GM12878 (cell line): ENCODE data around the gene GNPTAB. TPM values are rescaled to one million over a fixed set of nuclear protein-coding genes. Genes with fewer than 3 reads are reported as not detected.

Source experiments
- ATAC-seq: fragments of 200-7000 bp; cut with Tn5 transposase; 3 replicates; pipeline ENCODE4 v1.9.1; 2020; ENCODE audit warnings: mild to moderate bottlenecking, moderate library complexity
- BruUV-seq: library from RNA; stranded (reverse); fragments of 400-500 nt; replicated peaks from 2 replicates; lab custom pipeline; 2021; lab: Mats Ljungman, UMichigan
- CTCF ChIA-PET: fragments of 300-600 bp; sonication (Branson Sonifier 250); formaldehyde crosslinking; extraction: SDS; loops from one replicate; lab custom pipeline; 2021; ENCODE audit warnings: inconsistent platforms; lab: Yijun Ruan, JAX
- POLR2A ChIA-PET: fragments of 350-600 bp; formaldehyde crosslinking; extraction: SDS; loops from one replicate; lab custom pipeline; 2021; ENCODE audit warnings: inconsistent platforms; lab: Charles Lee
- RAD21 ChIA-PET: fragments of 300-600 bp; sonication (Branson Sonifier 250); formaldehyde crosslinking; loops from one replicate; lab custom pipeline; 2023; ENCODE audit warnings: antibody characterized with exemption; ENCODE audit not compliant: unreplicated experiment; lab: Charles Lee
- SMC1A ChIA-PET: fragments of 300-600 bp; sonication (Branson Sonifier 250); formaldehyde crosslinking; loops from one replicate; lab custom pipeline; 2023; ENCODE audit not compliant: unreplicated experiment, uncharacterized antibody; lab: Charles Lee
- DNase-seq: peaks from one replicate; pipeline ENCODE4 v3.0.0-alpha.2; 2011; ENCODE audit warnings: low read depth, low spot score
- FAIRE-seq: peaks from 3 replicates; lab custom pipeline; 2011; peaks lifted over from hg19 to GRCh38; lab: Jason Lieb, UNC
- H2AFZ ChIP-seq: 2 replicates; pipeline ENCODE4 v1.6.0; 2011; ENCODE audit warnings: low read depth, low read length, control low read depth; ENCODE audit not compliant: control insufficient read depth
- H3K27ac ChIP-seq: 2 replicates; pipeline ENCODE4 v1.5.1; 2011; ENCODE audit warnings: control low read depth; ENCODE audit not compliant: control insufficient read depth, insufficient read depth
- H3K27me3 ChIP-seq, 2 experiments: replicated peaks in 1 of 2; 2 replicates each; pipeline versions ENCODE4 v1.6.0 to v1.6.1; 2011; ENCODE audit warnings: low read length in 1 of 2; ENCODE audit not compliant: control insufficient read depth in 2 of 2, insufficient read depth in 2 of 2
- H3K36me3 ChIP-seq, 2 experiments: 2 replicates each; pipeline ENCODE4 v1.5.1; 2011; ENCODE audit warnings: low read length in 1 of 2; ENCODE audit not compliant: control insufficient read depth in 2 of 2, insufficient read depth in 2 of 2
- H3K4me1 ChIP-seq: 2 replicates; pipeline ENCODE4 v1.6.1; 2011; ENCODE audit warnings: mild to moderate bottlenecking, low read length, moderate library complexity, mixed read lengths; ENCODE audit not compliant: control insufficient read depth, insufficient read depth
- H3K4me2 ChIP-seq: 2 replicates; pipeline ENCODE4 v1.6.0; 2011; ENCODE audit warnings: control low read depth; ENCODE audit not compliant: control insufficient read depth, insufficient read depth
- H3K4me3 ChIP-seq: fragments of 200-600 bp; sonication (generic); 2 replicates; pipeline ENCODE4 v1.5.1; 2016
- H3K79me2 ChIP-seq: 2 replicates; pipeline ENCODE4 v1.6.0; 2011; ENCODE audit warnings: low read length; ENCODE audit not compliant: control insufficient read depth, insufficient read depth
- H3K9ac ChIP-seq: 2 replicates; pipeline ENCODE4 v1.8.0; 2011; ENCODE audit warnings: low read length, control low read depth, mixed read lengths; ENCODE audit not compliant: control insufficient read depth, insufficient read depth
- H3K9me3 ChIP-seq: replicated peaks from 3 replicates; pipeline ENCODE4 v1.5.1; 2011; ENCODE audit warnings: mild to moderate bottlenecking, low read length; ENCODE audit not compliant: control insufficient read depth, insufficient read depth
- H4K20me1 ChIP-seq: 2 replicates; pipeline ENCODE4 v1.6.0; 2011; ENCODE audit not compliant: control insufficient read depth, insufficient read depth
- ATF7 ChIP-seq: fragments of 450-650 bp; IDR thresholded peaks from 2 replicates; pipeline ENCODE4 v1.6.1; 2016; ENCODE audit warnings: low read depth, mild to moderate bottlenecking
- BCL11A ChIP-seq: IDR thresholded peaks from 2 replicates; pipeline ENCODE4 v1.6.1; 2011; ENCODE audit warnings: low read depth, low read length
- CHD4 ChIP-seq: fragments of 200-600 bp; sonication (generic); IDR thresholded peaks from 2 replicates; pipeline ENCODE4 v1.6.1; 2016; ENCODE audit warnings: mild to moderate bottlenecking
- IKZF1 ChIP-seq: fragments of 450-650 bp; conservative IDR thresholded peaks from 2 replicates; pipeline ENCODE4 v1.6.1; 2017; ENCODE audit warnings: antibody characterized with exemption, mild to moderate bottlenecking
- RB1 ChIP-seq: fragments of 450-650 bp; formaldehyde crosslinking; IDR thresholded peaks from 2 replicates; pipeline ENCODE4 v1.6.1; 2017; ENCODE audit warnings: mild to moderate bottlenecking, borderline replicate concordance
- SMC3 ChIP-seq: IDR thresholded peaks from 2 replicates; pipeline ENCODE4 v1.6.1; 2011; ENCODE audit warnings: low read length, improper control_type of control experiment, borderline replicate concordance
- WGBS: methylation state at CpG from one replicate; pipeline ENCODE4 v1.1.6; 2016; ENCODE audit warnings: low lambda C conversion rate; ENCODE audit not compliant: insufficient replicate concordance, insufficient coverage; ENCODE audit errors: missing lambda C conversion rate; 5-methylcytosine and 5-hydroxymethylcytosine counted together
- in situ Hi-C: fragments of 300-500 bp; cut with MboI; formaldehyde crosslinking; loops from 9 replicates; pipeline ENCODE4 v1.14.3; 2018; ENCODE audit warnings: mixed read lengths
- intact Hi-C: fragments of 100-400 bp; cut with micrococcal nuclease; formaldehyde crosslinking; loops from one replicate; pipeline ENCODE4 v1.14.2; 2022; ENCODE audit not compliant: unreplicated experiment
- polyA plus RNA-seq, 11 experiments: library from polyadenylated mRNA; depleted of rRNA in 4 of 11; unstranded in 6 of 11; stranded (reverse) in 5 of 11; fragments of >200 nt; fragmentation: Nextera tagmentation in 4 of 11; fragmentation: Illumina TruSeq in 1 of 11; extraction: Ambion mirVana in 4 of 11; extraction: Trizol in 1 of 11; gene quantifications; 1 replicate in 1 of 11; 2 replicates in 10 of 11; pipeline versions ENCODE4 v1.2.1 to v1.2.3, GENCODE V29; 2011 to 2016; ENCODE audit warnings: inconsistent platforms in 2 of 11, missing spikeins in 2 of 11, low read depth in 1 of 11
- total RNA-seq, 4 experiments: library from RNA; depleted of rRNA in 3 of 4; stranded (reverse); fragments of >200 nt in 3 of 4; fragmentation: Illumina TruSeq in 1 of 4; extraction: Trizol in 1 of 4; gene quantifications; 2 replicates each; pipeline versions ENCODE4 v1.2.1 to v1.2.3, GENCODE V29; 2013 to 2021
- TF ChIP-seq, protein P1 (sequence below): fragments of 450-650 bp; IDR thresholded peaks from 2 replicates; pipeline ENCODE4 v1.6.1; 2016; ENCODE audit warnings: mild to moderate bottlenecking
- TF ChIP-seq, protein P2 (sequence below): fragments of 450-650 bp; IDR thresholded peaks from 2 replicates; pipeline ENCODE4 v1.6.1; 2016; ENCODE audit warnings: mild to moderate bottlenecking
- TF ChIP-seq, protein P3 (sequence below): IDR thresholded peaks from 2 replicates; pipeline ENCODE4 v1.6.1; 2011; ENCODE audit warnings: mild to moderate bottlenecking, low read depth, low read length, moderate library complexity; ENCODE audit not compliant: insufficient replicate concordance

The GNPTAB gene
- total and polyA plus RNA-seq, 10 of the 15 experiments (the other 5 are each of a cell fraction or from before 2014, with no cell fraction given) = 9.8 to 38.9 (median 35.3) TPM

DNA sequence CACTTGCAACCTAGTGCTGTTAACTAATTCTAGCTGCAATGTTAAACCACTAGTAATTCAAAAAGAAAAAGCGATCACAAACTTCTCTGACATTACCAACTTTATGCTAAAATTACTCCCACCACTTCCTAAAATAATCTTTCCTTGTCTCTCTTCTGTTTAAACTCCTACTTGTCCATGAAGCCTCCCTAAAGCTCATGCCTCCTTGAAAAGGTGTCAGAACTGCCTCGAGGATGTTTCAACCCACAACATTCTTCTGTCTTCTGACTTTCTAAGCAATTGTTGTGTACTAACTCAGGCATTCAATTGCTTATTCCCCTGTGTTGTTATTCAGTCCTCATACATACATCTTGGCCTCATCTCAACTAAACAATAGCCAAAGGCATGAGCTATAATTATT, 5.9 kb downstream of the GNPTAB start:
- ChIA-PET SMC1A (interaction anchor here (0.7 to 10.8 kb wide), 13 partner anchors 8 to 107 kb away, joined by 3 to 123 read pairs (median 9); no protein-coding TSS in a partner anchor), RAD21 (interaction anchor here (1.2 to 10.1 kb wide), 4 partner anchors 15 to 85 kb away, joined by 3 to 142 read pairs (median 32); no protein-coding TSS in a partner anchor), CTCF (interaction anchor here (1.0 to 9.6 kb wide), 12 partner anchors 10 to 410 kb away, joined by 3 to 171 read pairs (median 6); no protein-coding TSS in a partner anchor), POLR2A (interaction anchor here (0.5 to 1.2 kb wide), 6 partner anchors 13 to 658 kb away, joined by 3 to 5 read pairs (median 4); no protein-coding TSS in a partner anchor)
- no peak overlapping the region for H3K9ac ChIP-seq
- H3K36me3 ChIP-seq = no peaks in the 10 kb centered on the region
- FAIRE-seq (no peak), DNase-seq (no peak), ATAC-seq (no peak)
- H3K27ac ChIP-seq = no peak overlapping the region
- intact Hi-C loops = loop anchor here (5.0 kb wide), 1 partner anchor 33 kb away; no protein-coding TSS in a partner anchor
- WGBS = 50% methylated on average over 2 of the region's 2 CpGs
- in situ Hi-C loops = no loop called here
- H3K4me1 ChIP-seq = peaks cover 12% of the 10 kb centered on the region
- H4K20me1 ChIP-seq = no peaks in the 10 kb centered on the region
- 0 out of 2 replicates have a peak overlapping the region, but pooled peaks have one; percentile 13 for H3K4me3 ChIP-seq
- peaks cover 54% of the 10 kb centered on the region for H3K79me2 ChIP-seq
- H3K4me2 ChIP-seq = peak overlapping the region; percentile 39; the same call in 1 of the 2 replicates
- TF ChIP-seq BCL11A (no peak), CHD4 (no peak), SMC3 (peak; percentile 9; the same call in 1 of the 2 replicates)
- H3K9me3 ChIP-seq = no peaks in the 10 kb centered on the region
- H3K27me3 ChIP-seq = no peaks in the 10 kb centered on the region
- no TSS peak for BruUV-seq
- no peak overlapping the region for H2AFZ ChIP-seq

DNA sequence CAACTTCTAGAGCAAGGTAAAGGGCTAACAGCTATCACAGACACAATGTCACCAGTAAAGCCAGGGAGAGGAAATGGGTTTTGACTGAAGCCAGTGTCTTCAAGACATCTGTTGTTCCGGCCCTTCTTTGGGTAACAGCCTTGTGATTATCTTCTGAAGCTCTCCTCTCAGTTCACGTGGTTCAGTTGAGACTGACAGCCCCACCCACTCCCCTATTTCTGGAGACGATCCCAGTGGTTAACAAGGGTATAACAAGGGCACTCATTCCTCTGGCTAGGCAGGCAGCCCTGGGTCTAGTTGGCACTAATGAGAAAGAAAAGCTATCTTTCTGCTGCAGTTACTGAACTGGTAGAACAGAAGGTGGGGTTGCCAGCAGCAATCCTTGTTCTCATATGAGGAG, 6.9 kb downstream of the GNPTAB start:
- ChIA-PET CTCF (interaction anchor here (0.5 to 9.6 kb wide), 18 partner anchors 9 to 1055 kb away, joined by 3 to 171 read pairs (median 4); no protein-coding TSS in a partner anchor), RAD21 (interaction anchor here (0.6 to 10.1 kb wide), 8 partner anchors 12 to 906 kb away, joined by 3 to 142 read pairs (median 3); no protein-coding TSS in a partner anchor), POLR2A (interaction anchor here (0.9 to 1.0 kb wide), 2 partner anchors 17 to 68 kb away, joined by 4 to 5 read pairs; no protein-coding TSS in a partner anchor), SMC1A (interaction anchor here (0.6 to 10.8 kb wide), 12 partner anchors 9 to 108 kb away, joined by 3 to 123 read pairs (median 8); no protein-coding TSS in a partner anchor)
- Histone ChIP-seq H2AFZ (no peak overlapping the region), H4K20me1 (no peaks in the 10 kb centered on the region), H3K27me3 (no peaks in the 10 kb centered on the region), H3K4me1 (peaks cover 17% of the 10 kb centered on the region), H3K4me2 (peak overlapping the region; percentile 62), H3K4me3 (no peak overlapping the region), H3K36me3 (no peaks in the 10 kb centered on the region), H3K79me2 (peaks cover 48% of the 10 kb centered on the region), H3K27ac (peak overlapping the region; percentile 28; the same call in 1 of the 2 replicates), H3K9me3 (no peaks in the 10 kb centered on the region; the same call in 2 of the 3 replicates), H3K9ac (no peak overlapping the region)
- intact Hi-C loops = no loop called here
- no TSS peak for BruUV-seq
- 48% methylated on average over 3 of the region's 3 CpGs for WGBS
- in situ Hi-C loops = no loop called here
- FAIRE-seq (no peak), DNase-seq (no peak), ATAC-seq (peak; percentile 81)
- TF ChIP-seq RB1 (no peak), ATF7 (0 out of 2 replicates have a peak, but pooled peaks have one; percentile 28), IKZF1 (0 out of 2 replicates have a peak, but pooled peaks have one; percentile 22)
- TF ChIP-seq, protein P1, sequence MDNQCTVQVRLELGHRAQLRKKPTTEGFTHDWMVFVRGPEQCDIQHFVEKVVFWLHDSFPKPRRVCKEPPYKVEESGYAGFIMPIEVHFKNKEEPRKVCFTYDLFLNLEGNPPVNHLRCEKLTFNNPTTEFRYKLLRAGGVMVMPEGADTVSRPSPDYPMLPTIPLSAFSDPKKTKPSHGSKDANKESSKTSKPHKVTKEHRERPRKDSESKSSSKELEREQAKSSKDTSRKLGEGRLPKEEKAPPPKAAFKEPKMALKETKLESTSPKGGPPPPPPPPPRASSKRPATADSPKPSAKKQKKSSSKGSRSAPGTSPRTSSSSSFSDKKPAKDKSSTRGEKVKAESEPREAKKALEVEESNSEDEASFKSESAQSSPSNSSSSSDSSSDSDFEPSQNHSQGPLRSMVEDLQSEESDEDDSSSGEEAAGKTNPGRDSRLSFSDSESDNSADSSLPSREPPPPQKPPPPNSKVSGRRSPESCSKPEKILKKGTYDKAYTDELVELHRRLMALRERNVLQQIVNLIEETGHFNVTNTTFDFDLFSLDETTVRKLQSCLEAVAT = no peak
- TF ChIP-seq, protein P2, sequence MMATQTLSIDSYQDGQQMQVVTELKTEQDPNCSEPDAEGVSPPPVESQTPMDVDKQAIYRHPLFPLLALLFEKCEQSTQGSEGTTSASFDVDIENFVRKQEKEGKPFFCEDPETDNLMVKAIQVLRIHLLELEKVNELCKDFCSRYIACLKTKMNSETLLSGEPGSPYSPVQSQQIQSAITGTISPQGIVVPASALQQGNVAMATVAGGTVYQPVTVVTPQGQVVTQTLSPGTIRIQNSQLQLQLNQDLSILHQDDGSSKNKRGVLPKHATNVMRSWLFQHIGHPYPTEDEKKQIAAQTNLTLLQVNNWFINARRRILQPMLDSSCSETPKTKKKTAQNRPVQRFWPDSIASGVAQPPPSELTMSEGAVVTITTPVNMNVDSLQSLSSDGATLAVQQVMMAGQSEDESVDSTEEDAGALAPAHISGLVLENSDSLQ = peak; percentile 95
- TF ChIP-seq, protein P3, sequence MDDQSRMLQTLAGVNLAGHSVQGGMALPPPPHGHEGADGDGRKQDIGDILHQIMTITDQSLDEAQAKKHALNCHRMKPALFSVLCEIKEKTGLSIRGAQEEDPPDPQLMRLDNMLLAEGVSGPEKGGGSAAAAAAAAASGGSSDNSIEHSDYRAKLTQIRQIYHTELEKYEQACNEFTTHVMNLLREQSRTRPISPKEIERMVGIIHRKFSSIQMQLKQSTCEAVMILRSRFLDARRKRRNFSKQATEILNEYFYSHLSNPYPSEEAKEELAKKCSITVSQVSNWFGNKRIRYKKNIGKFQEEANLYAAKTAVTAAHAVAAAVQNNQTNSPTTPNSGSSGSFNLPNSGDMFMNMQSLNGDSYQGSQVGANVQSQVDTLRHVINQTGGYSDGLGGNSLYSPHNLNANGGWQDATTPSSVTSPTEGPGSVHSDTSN = peak; percentile 81
